Measurements from ENCODE around the gene OSBPL8. TPM values are rescaled to one million over a fixed set of nuclear protein-coding genes. Genes with fewer than 3 reads are reported as not detected.
A peak's percentile ranks its signal among the peaks of the same experiment; 100 is the strongest.

Gene OSBPL8
- total RNA-seq, 1 experiment from 2014 or later = 71.1 TPM

DNA sequence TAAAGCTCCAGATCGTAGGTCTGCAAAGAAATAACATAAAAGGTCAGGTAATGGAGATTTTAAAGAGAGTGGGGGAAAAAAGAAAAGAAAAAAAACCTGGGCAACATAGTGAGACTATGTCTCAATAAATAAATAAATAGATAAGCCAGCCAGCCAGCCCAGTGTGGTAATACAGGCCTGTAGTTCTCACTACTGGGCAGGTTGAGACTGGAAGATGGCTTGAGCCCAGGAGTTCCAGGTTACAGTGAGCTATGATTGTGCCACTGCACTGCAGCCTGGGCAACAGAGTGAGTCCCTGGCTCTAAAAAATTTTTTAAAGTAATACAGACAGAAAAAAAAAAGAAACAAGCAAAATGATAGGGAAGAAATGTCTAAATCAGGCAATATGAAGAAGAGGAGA, 168.1 kb downstream of the OSBPL8 start:
- H3K4me1 Mint-ChIP-seq (ENCODE audit: insufficient read depth, unreplicated experiment) = peaks cover 11% of the 10 kb centered on the region
- peak overlapping the region; percentile 64 for H3K27ac Mint-ChIP-seq (ENCODE audit: low read depth, unreplicated experiment)
- no TSS peak for BruUV-seq (replicated peaks)
- no peaks in the 10 kb centered on the region for H3K27me3 Mint-ChIP-seq (ENCODE audit: insufficient read depth, unreplicated experiment)
- ChIA-PET POLR2A (interaction anchor here (2.3 kb wide), 1 partner anchor 65 kb away, joined by 7 read pairs; no protein-coding TSS in a partner anchor), CTCF (interaction anchor here (0.6 kb wide), 3 partner anchors 25 to 181 kb away, joined by 4 read pairs; no protein-coding TSS in a partner anchor)
- no peak overlapping the region for H3K4me3 Mint-ChIP-seq (ENCODE audit: unreplicated experiment)
- H3K36me3 Mint-ChIP-seq (ENCODE audit: insufficient read depth, unreplicated experiment) = peaks cover 39% of the 10 kb centered on the region
- intact Hi-C loops (cut with micrococcal nuclease) = no loop called here
- DNase-seq (ENCODE audit: unreplicated experiment) = peak; percentile 87
- no peaks in the 10 kb centered on the region for H3K9me3 Mint-ChIP-seq (ENCODE audit: unreplicated experiment)
- no peak for TF ChIP-seq CTCF (IDR thresholded peaks at IDR 0.05; ENCODE audit: unreplicated experiment)

- CTCF ChIA-PET = no interaction called here
- peaks cover 54% of the 10 kb centered on the region for H3K36me3 Mint-ChIP-seq (ENCODE audit: insufficient read depth, unreplicated experiment)
Observed at GRCh38 chr12:76387614-76388013, 172.0 kb downstream of the OSBPL8 start.

GRCh38 chr12:76384560-76384959, 175.0 kb downstream of the OSBPL8 start:
- no peak for TF ChIP-seq CTCF (IDR thresholded peaks at IDR 0.05; ENCODE audit: unreplicated experiment)
- CTCF ChIA-PET = interaction anchor here (0.7 kb wide), 1 partner anchor 309 kb away, joined by 4 read pairs; no protein-coding TSS in a partner anchor

More at GRCh38 chr12:76387614-76388013, 172.0 kb downstream of the OSBPL8 start:
- no peak for TF ChIP-seq CTCF (IDR thresholded peaks at IDR 0.05; ENCODE audit: unreplicated experiment)
- intact Hi-C loops (cut with micrococcal nuclease) = no loop called here
- DNase-seq (ENCODE audit: unreplicated experiment) = no peak
- H3K27ac Mint-ChIP-seq (ENCODE audit: low read depth, unreplicated experiment) = no peak overlapping the region
- no peaks in the 10 kb centered on the region for H3K27me3 Mint-ChIP-seq (ENCODE audit: insufficient read depth, unreplicated experiment)
- H3K9me3 Mint-ChIP-seq (ENCODE audit: unreplicated experiment) = no peaks in the 10 kb centered on the region
- no peak overlapping the region for H3K4me3 Mint-ChIP-seq (ENCODE audit: unreplicated experiment)
- peaks cover 11% of the 10 kb centered on the region for H3K4me1 Mint-ChIP-seq (ENCODE audit: insufficient read depth, unreplicated experiment)
- BruUV-seq (replicated peaks) = no TSS peak
- POLR2A ChIA-PET = interaction anchor here (0.6 kb wide), 1 partner anchor 463 kb away, joined by 3 read pairs; no protein-coding TSS in a partner anchor

GRCh38 chr12:76383988-76384387, 175.6 kb downstream of the OSBPL8 start:
- H3K4me3 Mint-ChIP-seq (ENCODE audit: unreplicated experiment) = no peak overlapping the region
- DNase-seq (ENCODE audit: unreplicated experiment) = no peak

More at GRCh38 chr12:76384560-76384959, 175.0 kb downstream of the OSBPL8 start:
- Mint-ChIP-seq H3K4me3 (ENCODE audit: unreplicated experiment) (no peak overlapping the region), H3K4me1 (ENCODE audit: insufficient read depth, unreplicated experiment) (no peaks in the 10 kb centered on the region), H3K27me3 (ENCODE audit: insufficient read depth, unreplicated experiment) (no peaks in the 10 kb centered on the region), H3K9me3 (ENCODE audit: unreplicated experiment) (no peaks in the 10 kb centered on the region), H3K36me3 (ENCODE audit: insufficient read depth, unreplicated experiment) (peaks cover 44% of the 10 kb centered on the region), H3K27ac (ENCODE audit: low read depth, unreplicated experiment) (no peak overlapping the region)
- intact Hi-C loops (cut with micrococcal nuclease) = no loop called here
- POLR2A ChIA-PET = interaction anchor here (0.6 to 0.7 kb wide), 2 partner anchors 19 to 110 kb away, joined by 3 read pairs; no protein-coding TSS in a partner anchor
- DNase-seq (ENCODE audit: unreplicated experiment) = no peak
- BruUV-seq (replicated peaks) = no TSS peak

More at GRCh38 chr12:76383988-76384387, 175.6 kb downstream of the OSBPL8 start:
- ChIA-PET CTCF (no interaction called here), POLR2A (interaction anchor here (0.7 kb wide), 1 partner anchor 18 kb away, joined by 3 read pairs; no protein-coding TSS in a partner anchor)
- Mint-ChIP-seq H3K27me3 (ENCODE audit: insufficient read depth, unreplicated experiment) (no peaks in the 10 kb centered on the region), H3K9me3 (ENCODE audit: unreplicated experiment) (no peaks in the 10 kb centered on the region), H3K27ac (ENCODE audit: low read depth, unreplicated experiment) (no peak overlapping the region), H3K4me1 (ENCODE audit: insufficient read depth, unreplicated experiment) (no peaks in the 10 kb centered on the region), H3K36me3 (ENCODE audit: insufficient read depth, unreplicated experiment) (peaks cover 39% of the 10 kb centered on the region)
- intact Hi-C loops (cut with micrococcal nuclease) = no loop called here
- no TSS peak for BruUV-seq (replicated peaks)
- TF ChIP-seq CTCF (IDR thresholded peaks at IDR 0.05; ENCODE audit: unreplicated experiment) = no peak
